IMR-90 (cell line): Measurements from ENCODE around the gene PAK6. TPM values are rescaled to one million over a fixed set of nuclear protein-coding genes. Genes with fewer than 3 reads are reported as not detected.

Source experiments
- ATAC-seq: fragments of 200-7000 bp; cut with Tn5 transposase; 2 replicates; pipeline ENCODE4 v1.9.1; 2020; ENCODE audit warnings: low read depth, mild to moderate bottlenecking, moderate library complexity
- BruUV-seq: library from RNA; stranded (reverse); fragments of 400-500 nt; replicated peaks from 2 replicates; lab custom pipeline; 2021; lab: Mats Ljungman, UMichigan
- CTCF ChIA-PET: fragments of 300-600 bp; formaldehyde crosslinking; extraction: SDS; loops from one replicate; lab custom pipeline; 2021; ENCODE audit warnings: antibody characterized with exemption; lab: Yijun Ruan, JAX
- POLR2A ChIA-PET: fragments of 300-600 bp; sonication (Branson Sonifier 250); formaldehyde crosslinking; loops from one replicate; lab custom pipeline; 2022; ENCODE audit warnings: antibody characterized with exemption; ENCODE audit not compliant: unreplicated experiment; lab: Charles Lee
- DNase-seq: peaks from one replicate; pipeline ENCODE4 v3.0.0; 2013
- H2AFZ ChIP-seq: replicated peaks from 2 replicates; pipeline ENCODE3; 2013; ENCODE audit warnings: low read length, mild to moderate bottlenecking; ENCODE audit not compliant: poor library complexity
- H2AK5ac ChIP-seq: 2 replicates; pipeline ENCODE4 v1.6.1; 2013; ENCODE audit warnings: low read depth, low read length, inconsistent platforms
- H2AK9ac ChIP-seq: replicated peaks from 2 replicates; pipeline ENCODE3; 2013; ENCODE audit warnings: mild to moderate bottlenecking, low read depth, low read length, moderate library complexity; ENCODE audit not compliant: poor library complexity
- H2BK120ac ChIP-seq: 2 replicates; pipeline ENCODE4 v1.6.1; 2013; ENCODE audit warnings: low read depth, low read length, inconsistent platforms
- H2BK15ac ChIP-seq: 3 replicates; pipeline ENCODE4 v1.6.1; 2013; ENCODE audit warnings: low read depth, low read length, inconsistent platforms
- H2BK20ac ChIP-seq: 2 replicates; pipeline ENCODE4 v1.6.1; 2013; ENCODE audit warnings: low read depth, mild to moderate bottlenecking, inconsistent platforms, low read length, moderate library complexity
- H2BK5ac ChIP-seq: 2 replicates; pipeline ENCODE4 v1.6.1; 2013; ENCODE audit warnings: mild to moderate bottlenecking, low read depth, low read length, inconsistent platforms; ENCODE audit not compliant: poor library complexity, severe bottlenecking
- H3K14ac ChIP-seq: replicated peaks from 2 replicates; pipeline ENCODE4 v1.6.1; 2013; ENCODE audit warnings: low read depth, low read length, inconsistent platforms
- H3K18ac ChIP-seq: 2 replicates; pipeline ENCODE4 v1.6.1; 2013; ENCODE audit warnings: low read depth, low read length, control low read depth
- H3K23ac ChIP-seq: 2 replicates; pipeline ENCODE4 v1.6.1; 2013; ENCODE audit warnings: low read depth, low read length, inconsistent platforms
- H3K27ac ChIP-seq: 2 replicates; pipeline ENCODE4 v1.5.1; 2013; ENCODE audit warnings: mild to moderate bottlenecking, control low read depth, low read length; ENCODE audit not compliant: insufficient read depth
- H3K27me3 ChIP-seq: 2 replicates; pipeline ENCODE4 v1.6.1; 2013; ENCODE audit warnings: low read length; ENCODE audit not compliant: control insufficient read depth, insufficient read depth
- H3K36me3 ChIP-seq: 2 replicates; pipeline ENCODE4 v1.6.1; 2013; ENCODE audit warnings: low read length, mixed read lengths; ENCODE audit not compliant: control insufficient read depth, insufficient read depth
- H3K4ac ChIP-seq: 2 replicates; pipeline ENCODE4 v1.6.1; 2013; ENCODE audit warnings: low read depth, low read length, inconsistent platforms
- H3K4me1 ChIP-seq: 2 replicates; pipeline ENCODE4 v1.6.1; 2013; ENCODE audit warnings: low read length, mixed read lengths; ENCODE audit not compliant: control insufficient read depth, insufficient read depth
- H3K4me2 ChIP-seq: 2 replicates; pipeline ENCODE4 v1.6.1; 2013; ENCODE audit warnings: low read depth, mild to moderate bottlenecking, control low read depth, low read length, moderate library complexity
- H3K4me3 ChIP-seq: 2 replicates; pipeline ENCODE4 v1.5.1; 2013; ENCODE audit warnings: low read depth, mild to moderate bottlenecking, control low read depth, low read length, moderate library complexity; ENCODE audit not compliant: insufficient read depth
- H3K56ac ChIP-seq: 2 replicates; pipeline ENCODE4 v1.6.1; 2013; ENCODE audit warnings: low read length, inconsistent platforms; ENCODE audit not compliant: insufficient read depth; ENCODE audit errors: extremely low read depth
- H3K79me1 ChIP-seq, 2 experiments: 2 replicates each; pipeline ENCODE4 v1.6.1; 2013; ENCODE audit warnings: low read length in 2 of 2, inconsistent platforms in 1 of 2, low read depth in 1 of 2
- H3K9ac ChIP-seq: 2 replicates; pipeline ENCODE4 v1.6.1; 2013; ENCODE audit warnings: low read depth, low read length, control low read depth
- H3K9me1 ChIP-seq: 2 replicates; pipeline ENCODE4 v1.6.1; 2013; ENCODE audit warnings: low read length, inconsistent platforms; ENCODE audit not compliant: insufficient read depth
- H3K9me3 ChIP-seq: 2 replicates; pipeline ENCODE4 v1.6.1; 2013; ENCODE audit warnings: low read length; ENCODE audit not compliant: control insufficient read depth, insufficient read depth
- H4K20me1 ChIP-seq: 2 replicates; pipeline ENCODE4 v1.6.1; 2013; ENCODE audit warnings: low read length, inconsistent platforms; ENCODE audit not compliant: insufficient read depth
- H4K5ac ChIP-seq: 2 replicates; pipeline ENCODE4 v1.6.1; 2013; ENCODE audit warnings: mild to moderate bottlenecking, low read depth, low read length, control low read depth
- H4K8ac ChIP-seq, 2 experiments: 2 replicates each; pipeline ENCODE4 v1.6.1; 2013; ENCODE audit warnings: low read depth in 2 of 2, low read length in 2 of 2, control low read depth in 1 of 2, inconsistent platforms in 1 of 2
- H4K91ac ChIP-seq: 2 replicates; pipeline ENCODE4 v1.6.1; 2013; ENCODE audit warnings: low read depth, low read length, inconsistent platforms; ENCODE audit not compliant: insufficient read depth
- BHLHE40 ChIP-seq: fragments of 150-350 bp; IDR thresholded peaks from 2 replicates; pipeline ENCODE4 v1.6.1; 2016; ENCODE audit warnings: mild to moderate bottlenecking, low read depth, low read length
- CEBPB ChIP-seq: IDR thresholded peaks from 2 replicates; pipeline ENCODE4 v1.6.1; 2012; ENCODE audit warnings: low read depth, low read length, improper control_type of control experiment
- CHD1 ChIP-seq: IDR thresholded peaks from 2 replicates; pipeline ENCODE4 v1.6.1; 2012; ENCODE audit warnings: low read depth, low read length, improper control_type of control experiment
- CTCF ChIP-seq: conservative IDR thresholded peaks from 2 replicates; pipeline ENCODE4 v1.5.1; 2012; ENCODE audit warnings: mild to moderate bottlenecking, low read depth, low read length, improper control_type of control experiment
- ELK1 ChIP-seq: fragments of 150-350 bp; IDR thresholded peaks from 2 replicates; pipeline ENCODE4 v1.6.1; 2016; ENCODE audit warnings: low read depth, mild to moderate bottlenecking, low read length, moderate library complexity, borderline replicate concordance
- FOS ChIP-seq: fragments of 150-350 bp; IDR thresholded peaks from 2 replicates; pipeline ENCODE4 v1.6.1; 2016; ENCODE audit warnings: low read depth, low read length
- MAFK ChIP-seq: IDR thresholded peaks from 2 replicates; pipeline ENCODE4 v1.6.1; 2012; ENCODE audit warnings: low read depth, low read length, improper control_type of control experiment
- MAZ ChIP-seq: IDR thresholded peaks from 2 replicates; pipeline ENCODE4 v1.6.1; 2012; ENCODE audit warnings: low read depth, mild to moderate bottlenecking, low read length, improper control_type of control experiment, moderate library complexity, borderline replicate concordance
- NFE2L2 ChIP-seq: fragments of 150-350 bp; IDR thresholded peaks from 2 replicates; pipeline ENCODE4 v1.6.1; 2016; ENCODE audit warnings: low read depth, mild to moderate bottlenecking, low read length
- POLR2A ChIP-seq: IDR thresholded peaks from 2 replicates; pipeline ENCODE4 v1.6.1; 2012; ENCODE audit warnings: mild to moderate bottlenecking, low read depth, low read length
- RAD21 ChIP-seq: IDR thresholded peaks from 2 replicates; pipeline ENCODE4 v1.6.1; 2012; ENCODE audit warnings: low read length, improper control_type of control experiment
- RCOR1 ChIP-seq: IDR thresholded peaks from 2 replicates; pipeline ENCODE4 v1.6.1; 2012; ENCODE audit warnings: mild to moderate bottlenecking, low read length, improper control_type of control experiment; ENCODE audit not compliant: insufficient replicate concordance
- RFX5 ChIP-seq: IDR thresholded peaks from 2 replicates; pipeline ENCODE4 v1.8.0; 2012; ENCODE audit warnings: low read depth, mild to moderate bottlenecking, low read length, moderate library complexity
- SMC3 ChIP-seq: fragments of 150-350 bp; IDR thresholded peaks from 2 replicates; pipeline ENCODE4 v1.6.1; 2016; ENCODE audit warnings: low read depth, mild to moderate bottlenecking, antibody characterized with exemption, low read length, moderate library complexity
- WGBS, 2 experiments: methylation state at CpG; one replicate each; pipeline versions ENCODE4 v1.1.5 to v1.1.7; 2013; ENCODE audit warnings: missing lambda C conversion rate in 2 of 2; ENCODE audit not compliant: insufficient read length in 1 of 2; ENCODE audit errors: extremely low coverage in 2 of 2; 5-methylcytosine and 5-hydroxymethylcytosine counted together
- dilution Hi-C: fragments of 300-500 bp; cut with HindIII; formaldehyde crosslinking; loops from one replicate; pipeline ENCODE4 v1.14.3; 2018; ENCODE audit warnings: low sequenced_read_pairs; ENCODE audit not compliant: unreplicated experiment
- in situ Hi-C: fragments of 300-500 bp; cut with MboI; formaldehyde crosslinking; loops from 3 replicates; pipeline ENCODE4 v1.14.3; 2019; ENCODE audit warnings: low sequenced_read_pairs, inconsistent platforms, mixed read lengths
- intact Hi-C: fragments of 100-400 bp; cut with micrococcal nuclease; formaldehyde crosslinking; loops from 2 replicates; pipeline ENCODE4 v1.10.0; 2022
- polyA plus RNA-seq, 3 experiments: library from polyadenylated mRNA; depleted of rRNA; stranded (reverse); fragments of >200 nt; gene quantifications; 2 replicates each; pipeline ENCODE4 v1.2.3, GENCODE V29; 2012; ENCODE audit warnings: low replicate concordance in 1 of 3
- total RNA-seq: library from RNA; depleted of rRNA; stranded (reverse); fragments of >200 nt; gene quantifications from 2 replicates; pipeline ENCODE4 v1.2.3, GENCODE V29; 2012
- TF ChIP-seq, protein P1 (sequence below): fragments of 150-350 bp; IDR thresholded peaks from 2 replicates; pipeline ENCODE4 v1.6.1; 2017; ENCODE audit warnings: mild to moderate bottlenecking, antibody characterized with exemption, low read length, low read depth

Gene PAK6
- total and polyA plus RNA-seq, 2 of the 4 experiments (the other 2 are of a cell fraction): 0.21 TPM; not detected in 1

DNA sequence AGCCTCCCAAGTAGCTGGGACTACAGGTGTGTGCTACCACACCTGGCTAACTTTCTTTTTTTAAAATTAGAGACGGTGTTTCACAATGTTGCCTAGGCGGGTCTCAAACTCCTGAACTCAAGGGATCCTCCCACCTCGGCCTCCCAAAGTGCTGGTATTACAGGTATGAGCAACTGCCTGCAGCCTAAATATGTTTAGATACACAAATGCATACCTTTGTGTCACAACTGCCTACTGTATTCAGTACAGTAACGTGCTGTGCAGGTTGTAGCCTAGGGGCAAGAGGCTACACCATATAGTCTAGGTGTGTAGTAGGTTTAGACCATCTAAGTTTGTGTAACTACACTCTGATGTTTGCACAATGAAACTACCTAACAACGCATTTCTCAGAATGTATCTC, 9.5 kb upstream of the PAK6 start:
- H3K56ac ChIP-seq: no peak overlapping the region
- dilution Hi-C loops: no loop called here
- ATAC-seq (no peak), DNase-seq (no peak)
- H3K4ac ChIP-seq: no peak overlapping the region
- no peak overlapping the region for H2BK15ac ChIP-seq
- 0 out of 2 replicates have a peak, but pooled peaks cover 3% of the 10 kb centered on the region for H3K9me1 ChIP-seq
- H3K18ac ChIP-seq: no peak overlapping the region
- H3K9ac ChIP-seq: no peak overlapping the region
- no peak overlapping the region for H4K91ac ChIP-seq
- H3K79me1 ChIP-seq: no peaks in the 10 kb centered on the region; a peak in 1 of 4 replicates
- no peak overlapping the region for H2AK5ac ChIP-seq
- H2BK20ac ChIP-seq: no peak overlapping the region
- no peaks in the 10 kb centered on the region for H3K27me3 ChIP-seq
- in situ Hi-C loops: no loop called here
- H3K9me3 ChIP-seq: no peaks in the 10 kb centered on the region
- ChIA-PET POLR2A (no interaction called here), CTCF (interaction anchor here (1.8 kb wide), 1 partner anchor 45 kb away, joined by 9 read pairs; no protein-coding TSS in a partner anchor)
- no peaks in the 10 kb centered on the region for H4K20me1 ChIP-seq
- intact Hi-C loops: no loop called here
- no peak overlapping the region for H2AK9ac ChIP-seq
- H4K5ac ChIP-seq: no peak overlapping the region
- H3K4me3 ChIP-seq: no peak overlapping the region
- H3K4me1 ChIP-seq: 0 out of 2 replicates have a peak, but pooled peaks cover 2% of the 10 kb centered on the region
- TF ChIP-seq BHLHE40 (no peak), ELK1 (no peak), POLR2A (no peak), CEBPB (no peak), RCOR1 (no peak), CTCF (no peak), SMC3 (no peak), RAD21 (no peak), MAZ (no peak), FOS (no peak), MAFK (no peak), CHD1 (no peak), NFE2L2 (no peak), RFX5 (no peak)
- TF ChIP-seq, protein P1, sequence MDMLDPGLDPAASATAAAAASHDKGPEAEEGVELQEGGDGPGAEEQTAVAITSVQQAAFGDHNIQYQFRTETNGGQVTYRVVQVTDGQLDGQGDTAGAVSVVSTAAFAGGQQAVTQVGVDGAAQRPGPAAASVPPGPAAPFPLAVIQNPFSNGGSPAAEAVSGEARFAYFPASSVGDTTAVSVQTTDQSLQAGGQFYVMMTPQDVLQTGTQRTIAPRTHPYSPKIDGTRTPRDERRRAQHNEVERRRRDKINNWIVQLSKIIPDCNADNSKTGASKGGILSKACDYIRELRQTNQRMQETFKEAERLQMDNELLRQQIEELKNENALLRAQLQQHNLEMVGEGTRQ: no peak
- no TSS peak for BruUV-seq
- H2BK120ac ChIP-seq: no peak overlapping the region
- no peak overlapping the region for H3K4me2 ChIP-seq
- H2BK5ac ChIP-seq: no peak overlapping the region
- WGBS, 2 experiments: no CpG with 5 or more reads among the region's 5 CpGs
- H4K8ac ChIP-seq: no peak overlapping the region
- H3K27ac ChIP-seq: no peak overlapping the region
- H2AFZ ChIP-seq: no peak overlapping the region
- H3K36me3 ChIP-seq: no peaks in the 10 kb centered on the region
- H3K23ac ChIP-seq: no peak overlapping the region
- H3K14ac ChIP-seq: no peak overlapping the region
